Limb (tissue), 2 donors: ENCODE measurements around the gene ZSWIM2.
A peak's percentile ranks its signal among the peaks of the same experiment; 100 is the strongest.
"Not testable (repeated sequence)": the region's sequence is repeated elsewhere in the genome, so short reads cannot be mapped to it uniquely, and the experiment has no call there.

Source experiments
- DNase-seq, 2 donors: peaks; one replicate each; pipeline ENCODE4 v3.0.0-alpha.2; 2016; ENCODE audit errors: extremely low spot score in 2 of 2

ZSWIM2 gene

GRCh38 chr2:186848873-186849578 is at the start of gene ZSWIM2:
Gene ZSWIM2 (minus strand): TSS chr2:186849170. CDS start chr2:186849130, 40 bp downstream.
- peak; percentile 48 to 88 for DNase-seq

- DNase-seq, result not testable (repeated sequence)
Observed at GRCh38 chr2:186896220-186896619, 47.2 kb upstream of the ZSWIM2 start.

- no peak for DNase-seq
Observed at GRCh38 chr2:186895451-186895850, 46.5 kb upstream of the ZSWIM2 start.

GRCh38 chr2:186894478-186894877 is 45.5 kb upstream of the ZSWIM2 start:
- no peak for DNase-seq

GRCh38 chr2:186892821-186893220 is 43.9 kb upstream of the ZSWIM2 start:
- no peak for DNase-seq

GRCh38 chr2:186891185-186891621 is 42.2 kb upstream of the ZSWIM2 start:
- DNase-seq, result no peak

GRCh38 chr2:186889101-186889879 is 40.3 kb upstream of the ZSWIM2 start:
- no peak for DNase-seq

- DNase-seq, result peak in 1 of 2 donors; percentile 56
Observed at GRCh38 chr2:186887107-186888090, 38.4 kb upstream of the ZSWIM2 start.

- DNase-seq, result no peak
Observed at GRCh38 chr2:186884587-186884986, 35.6 kb upstream of the ZSWIM2 start.

- no peak for DNase-seq
Observed at GRCh38 chr2:186883666-186884065, 34.7 kb upstream of the ZSWIM2 start.

GRCh38 chr2:186882511-186883071 is 33.6 kb upstream of the ZSWIM2 start:
- no peak for DNase-seq

GRCh38 chr2:186881660-186882059 is 32.7 kb upstream of the ZSWIM2 start:
- no peak for DNase-seq

- no peak for DNase-seq
Observed at GRCh38 chr2:186879312-186879711, 30.3 kb upstream of the ZSWIM2 start.

- DNase-seq, result no peak
Observed at GRCh38 chr2:186874713-186875112, 25.7 kb upstream of the ZSWIM2 start.

- DNase-seq, result no peak
Observed at GRCh38 chr2:186871881-186872280, 22.9 kb upstream of the ZSWIM2 start.

- peak in 1 of 2 donors; percentile 67 for DNase-seq
Observed at GRCh38 chr2:186868344-186868743, 19.4 kb upstream of the ZSWIM2 start.

GRCh38 chr2:186862869-186863709 is 14.1 kb upstream of the ZSWIM2 start:
- DNase-seq, result peak in 1 of 2 donors; percentile 64

GRCh38 chr2:186855216-186855615 is 6.2 kb upstream of the ZSWIM2 start:
- no peak for DNase-seq

GRCh38 chr2:186853951-186854350 is 5.0 kb upstream of the ZSWIM2 start:
- no peak for DNase-seq

GRCh38 chr2:186852508-186852907 is 3.5 kb upstream of the ZSWIM2 start:
- no peak for DNase-seq
